GM12878 (cell line): ENCODE data around the gene PRKRA. TPM values are rescaled to one million over a fixed set of nuclear protein-coding genes. Genes with fewer than 3 reads are reported as not detected.

Experiments used
- ATAC-seq: fragments of 200-7000 bp; cut with Tn5 transposase; 3 replicates; pipeline ENCODE4 v1.9.1; 2020; ENCODE audit warnings: mild to moderate bottlenecking, moderate library complexity
- BruUV-seq: library from RNA; stranded (reverse); fragments of 400-500 nt; replicated peaks from 2 replicates; lab custom pipeline; 2021; lab: Mats Ljungman, UMichigan
- CTCF ChIA-PET: fragments of 300-600 bp; sonication (Branson Sonifier 250); formaldehyde crosslinking; extraction: SDS; loops from one replicate; lab custom pipeline; 2021; ENCODE audit warnings: inconsistent platforms; lab: Yijun Ruan, JAX
- POLR2A ChIA-PET: fragments of 350-600 bp; formaldehyde crosslinking; extraction: SDS; loops from one replicate; lab custom pipeline; 2021; ENCODE audit warnings: inconsistent platforms; lab: Charles Lee
- RAD21 ChIA-PET: fragments of 300-600 bp; sonication (Branson Sonifier 250); formaldehyde crosslinking; loops from one replicate; lab custom pipeline; 2023; ENCODE audit warnings: antibody characterized with exemption; ENCODE audit not compliant: unreplicated experiment; lab: Charles Lee
- SMC1A ChIA-PET: fragments of 300-600 bp; sonication (Branson Sonifier 250); formaldehyde crosslinking; loops from one replicate; lab custom pipeline; 2023; ENCODE audit not compliant: unreplicated experiment, uncharacterized antibody; lab: Charles Lee
- DNase-seq: peaks from one replicate; pipeline ENCODE4 v3.0.0-alpha.2; 2011; ENCODE audit warnings: low read depth, low spot score
- FAIRE-seq: peaks from 3 replicates; lab custom pipeline; 2011; peaks lifted over from hg19 to GRCh38; lab: Jason Lieb, UNC
- H2AFZ ChIP-seq: 2 replicates; pipeline ENCODE4 v1.6.0; 2011; ENCODE audit warnings: low read depth, low read length, control low read depth; ENCODE audit not compliant: control insufficient read depth
- H3K27ac ChIP-seq: 2 replicates; pipeline ENCODE4 v1.5.1; 2011; ENCODE audit warnings: control low read depth; ENCODE audit not compliant: control insufficient read depth, insufficient read depth
- H3K27me3 ChIP-seq, 2 experiments: replicated peaks in 1 of 2; 2 replicates each; pipeline versions ENCODE4 v1.6.0 to v1.6.1; 2011; ENCODE audit warnings: low read length in 1 of 2; ENCODE audit not compliant: control insufficient read depth in 2 of 2, insufficient read depth in 2 of 2
- H3K36me3 ChIP-seq, 2 experiments: 2 replicates each; pipeline ENCODE4 v1.5.1; 2011; ENCODE audit warnings: low read length in 1 of 2; ENCODE audit not compliant: control insufficient read depth in 2 of 2, insufficient read depth in 2 of 2
- H3K4me1 ChIP-seq: 2 replicates; pipeline ENCODE4 v1.6.1; 2011; ENCODE audit warnings: mild to moderate bottlenecking, low read length, moderate library complexity, mixed read lengths; ENCODE audit not compliant: control insufficient read depth, insufficient read depth
- H3K4me2 ChIP-seq: 2 replicates; pipeline ENCODE4 v1.6.0; 2011; ENCODE audit warnings: control low read depth; ENCODE audit not compliant: control insufficient read depth, insufficient read depth
- H3K4me3 ChIP-seq: fragments of 200-600 bp; sonication (generic); 2 replicates; pipeline ENCODE4 v1.5.1; 2016
- H3K79me2 ChIP-seq: 2 replicates; pipeline ENCODE4 v1.6.0; 2011; ENCODE audit warnings: low read length; ENCODE audit not compliant: control insufficient read depth, insufficient read depth
- H3K9ac ChIP-seq: 2 replicates; pipeline ENCODE4 v1.8.0; 2011; ENCODE audit warnings: low read length, control low read depth, mixed read lengths; ENCODE audit not compliant: control insufficient read depth, insufficient read depth
- H3K9me3 ChIP-seq: replicated peaks from 3 replicates; pipeline ENCODE4 v1.5.1; 2011; ENCODE audit warnings: mild to moderate bottlenecking, low read length; ENCODE audit not compliant: control insufficient read depth, insufficient read depth
- H4K20me1 ChIP-seq: 2 replicates; pipeline ENCODE4 v1.6.0; 2011; ENCODE audit not compliant: control insufficient read depth, insufficient read depth
- BACH1 ChIP-seq: fragments of 450-650 bp; IDR thresholded peaks from 2 replicates; pipeline ENCODE4 v1.6.1; 2017; ENCODE audit warnings: mild to moderate bottlenecking, borderline replicate concordance
- DPF2 ChIP-seq: fragments of 450-650 bp; IDR thresholded peaks from 2 replicates; pipeline ENCODE4 v1.6.1; 2017; ENCODE audit warnings: mild to moderate bottlenecking
- HDAC6 ChIP-seq: fragments of 200-600 bp; sonication (generic); IDR thresholded peaks from one replicate; pipeline ENCODE4 v1.8.0; 2017; ENCODE audit warnings: antibody characterized with exemption; ENCODE audit not compliant: unreplicated experiment
- IKZF1 ChIP-seq: fragments of 450-650 bp; conservative IDR thresholded peaks from 2 replicates; pipeline ENCODE4 v1.6.1; 2017; ENCODE audit warnings: antibody characterized with exemption, mild to moderate bottlenecking
- IKZF2 ChIP-seq, 2 experiments: fragments of 450-650 bp; IDR thresholded peaks; 2 replicates each; pipeline ENCODE4 v1.6.1; 2017; ENCODE audit warnings: mild to moderate bottlenecking in 2 of 2, moderate library complexity in 2 of 2
- LARP7 ChIP-seq: fragments of 450-650 bp; IDR thresholded peaks from 2 replicates; pipeline ENCODE4 v1.6.1; 2017; ENCODE audit warnings: mild to moderate bottlenecking
- MEF2B ChIP-seq: fragments of 450-650 bp; IDR thresholded peaks from 2 replicates; pipeline ENCODE4 v1.6.1; 2018; ENCODE audit warnings: mild to moderate bottlenecking, moderate library complexity; ENCODE audit not compliant: partially characterized antibody, poor library complexity, severe bottlenecking
- NFIC ChIP-seq: IDR thresholded peaks from 2 replicates; pipeline ENCODE4 v1.6.1; 2012; ENCODE audit warnings: low read depth, mild to moderate bottlenecking, inconsistent platforms, low read length, moderate library complexity
- NR2C1 ChIP-seq: fragments of 450-650 bp; IDR thresholded peaks from 2 replicates; pipeline ENCODE4 v1.6.1; 2017; ENCODE audit warnings: antibody characterized with exemption, mild to moderate bottlenecking, moderate library complexity
- PML ChIP-seq: IDR thresholded peaks from 2 replicates; pipeline ENCODE4 v1.6.1; 2012; ENCODE audit warnings: low read length, inconsistent platforms
- POLR2A ChIP-seq: IDR thresholded peaks from 2 replicates; pipeline ENCODE4 v1.6.1; 2011; ENCODE audit warnings: low read depth, mild to moderate bottlenecking, low read length
- SPI1 ChIP-seq: IDR thresholded peaks from 2 replicates; pipeline ENCODE4 v1.6.1; 2011; ENCODE audit warnings: low read depth, mild to moderate bottlenecking, low read length, moderate library complexity, borderline replicate concordance; ENCODE audit not compliant: insufficient read depth
- ZNF207 ChIP-seq: fragments of 450-650 bp; IDR thresholded peaks from 2 replicates; pipeline ENCODE4 v1.6.1; 2014; ENCODE audit warnings: antibody characterized with exemption, mild to moderate bottlenecking, borderline replicate concordance
- WGBS: methylation state at CpG from one replicate; pipeline ENCODE4 v1.1.6; 2016; ENCODE audit warnings: low lambda C conversion rate; ENCODE audit not compliant: insufficient replicate concordance, insufficient coverage; ENCODE audit errors: missing lambda C conversion rate; 5-methylcytosine and 5-hydroxymethylcytosine counted together
- in situ Hi-C: fragments of 300-500 bp; cut with MboI; formaldehyde crosslinking; loops from 9 replicates; pipeline ENCODE4 v1.14.3; 2018; ENCODE audit warnings: mixed read lengths
- intact Hi-C: fragments of 100-400 bp; cut with micrococcal nuclease; formaldehyde crosslinking; loops from one replicate; pipeline ENCODE4 v1.14.2; 2022; ENCODE audit not compliant: unreplicated experiment
- polyA plus RNA-seq, 11 experiments: library from polyadenylated mRNA; depleted of rRNA in 4 of 11; unstranded in 6 of 11; stranded (reverse) in 5 of 11; fragments of >200 nt; fragmentation: Nextera tagmentation in 4 of 11; fragmentation: Illumina TruSeq in 1 of 11; extraction: Ambion mirVana in 4 of 11; extraction: Trizol in 1 of 11; gene quantifications; 1 replicate in 1 of 11; 2 replicates in 10 of 11; pipeline versions ENCODE4 v1.2.1 to v1.2.3, GENCODE V29; 2011 to 2016; ENCODE audit warnings: inconsistent platforms in 2 of 11, missing spikeins in 2 of 11, low read depth in 1 of 11
- total RNA-seq, 4 experiments: library from RNA; depleted of rRNA in 3 of 4; stranded (reverse); fragments of >200 nt in 3 of 4; fragmentation: Illumina TruSeq in 1 of 4; extraction: Trizol in 1 of 4; gene quantifications; 2 replicates each; pipeline versions ENCODE4 v1.2.1 to v1.2.3, GENCODE V29; 2013 to 2021
- TF ChIP-seq, protein P1 (sequence below): fragments of 450-650 bp; IDR thresholded peaks from 2 replicates; pipeline ENCODE4 v1.6.1; 2017; ENCODE audit warnings: low read depth, mild to moderate bottlenecking, moderate library complexity

The PRKRA gene
- total and polyA plus RNA-seq, 10 of the 15 experiments (the other 5 are each of a cell fraction or from before 2014, with no cell fraction given), result 19.1 to 75.6 (median 51.7) TPM

GRCh38 chr2:178480227-178481181, 29.5 kb upstream of the PRKRA start, which contains the start of gene PLEKHA3 (continued):
- TF ChIP-seq BACH1 (peak; percentile 70), PML (no peak), IKZF1 (peak; percentile 88), DPF2 (peak; percentile 75; the same call in 1 of the 2 replicates), NFIC (no peak), NR2C1 (peak; percentile 90), LARP7 (peak; percentile 67), POLR2A (peak; percentile 72)

DNA sequence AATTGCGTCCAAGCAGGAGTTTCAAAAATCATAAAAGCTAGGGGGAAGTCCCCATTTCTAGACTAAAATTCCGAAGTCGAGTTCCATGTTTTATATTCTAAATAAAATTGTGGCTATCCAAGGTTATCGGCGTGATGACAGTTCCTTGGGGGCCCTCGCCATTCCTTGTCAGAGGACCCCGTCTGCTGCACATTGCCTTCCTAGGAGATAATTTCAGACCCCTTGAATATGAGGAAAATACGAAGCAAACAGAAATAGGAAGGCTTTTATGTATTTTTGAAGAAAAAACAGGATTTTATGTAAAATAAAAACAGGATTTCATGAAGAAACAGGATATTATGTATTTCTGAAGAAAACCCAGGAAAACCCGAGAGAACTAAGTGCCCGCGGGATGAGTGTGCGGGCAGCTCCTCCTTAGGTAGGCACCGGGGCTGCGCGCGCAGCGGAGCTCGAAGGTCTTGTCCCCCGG, 28.8 kb upstream of the PRKRA start:
- FAIRE-seq (no peak), DNase-seq (no peak), ATAC-seq (no peak)
- H3K9me3 ChIP-seq, result no peaks in the 10 kb centered on the region
- ChIA-PET CTCF (interaction anchor here (0.5 to 1.8 kb wide), 8 partner anchors 16 to 316 kb away, joined by 3 to 10 read pairs (median 3); no protein-coding TSS in a partner anchor), RAD21 (interaction anchor here (0.7 to 1.6 kb wide), 2 partner anchors 48 to 52 kb away, joined by 3 to 8 read pairs; no protein-coding TSS in a partner anchor), POLR2A (interaction anchor here (0.7 to 0.8 kb wide), 2 partner anchors 18 to 49 kb away, joined by 3 to 7 read pairs; no protein-coding TSS in a partner anchor), SMC1A (interaction anchor here (0.6 to 1.0 kb wide), 4 partner anchors 17 to 50 kb away, joined by 3 to 4 read pairs (median 3); no protein-coding TSS in a partner anchor)
- peak overlapping the region; percentile 79 for H2AFZ ChIP-seq
- TF ChIP-seq, protein P1, sequence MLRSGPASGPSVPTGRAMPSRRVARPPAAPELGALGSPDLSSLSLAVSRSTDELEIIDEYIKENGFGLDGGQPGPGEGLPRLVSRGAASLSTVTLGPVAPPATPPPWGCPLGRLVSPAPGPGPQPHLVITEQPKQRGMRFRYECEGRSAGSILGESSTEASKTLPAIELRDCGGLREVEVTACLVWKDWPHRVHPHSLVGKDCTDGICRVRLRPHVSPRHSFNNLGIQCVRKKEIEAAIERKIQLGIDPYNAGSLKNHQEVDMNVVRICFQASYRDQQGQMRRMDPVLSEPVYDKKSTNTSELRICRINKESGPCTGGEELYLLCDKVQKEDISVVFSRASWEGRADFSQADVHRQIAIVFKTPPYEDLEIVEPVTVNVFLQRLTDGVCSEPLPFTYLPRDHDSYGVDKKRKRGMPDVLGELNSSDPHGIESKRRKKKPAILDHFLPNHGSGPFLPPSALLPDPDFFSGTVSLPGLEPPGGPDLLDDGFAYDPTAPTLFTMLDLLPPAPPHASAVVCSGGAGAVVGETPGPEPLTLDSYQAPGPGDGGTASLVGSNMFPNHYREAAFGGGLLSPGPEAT, result peak; percentile 11; the same call in 1 of the 2 replicates
- no peak for TF ChIP-seq SPI1
- TF ChIP-seq MEF2B, result peak; percentile 26
- TF ChIP-seq ZNF207, result no peak
- TF ChIP-seq IKZF2 (IDR thresholded peaks at IDR 0.05), result peak; percentile 23 to 42; a peak in 1 of 4 replicates
- peak; percentile 6 for TF ChIP-seq HDAC6
- in situ Hi-C loops, result no loop called here
- peak overlapping the region; percentile 43 for H3K27ac ChIP-seq
- no TSS peak for BruUV-seq
- no peaks in the 10 kb centered on the region for H3K27me3 ChIP-seq
- peak overlapping the region; percentile 66; the same call in 1 of the 2 replicates for H3K9ac ChIP-seq
- 17% methylated on average over 19 of the region's 19 CpGs for WGBS
- H3K4me3 ChIP-seq, result peak overlapping the region; percentile 93
- intact Hi-C loops, result loop anchor here (1.0 to 10.0 kb wide), 4 partner anchors 43 to 435 kb away; no protein-coding TSS in a partner anchor
- H3K4me1 ChIP-seq, result peaks cover 7% of the 10 kb centered on the region; the same call in 1 of the 2 replicates
- peaks cover 43% of the 10 kb centered on the region for H3K79me2 ChIP-seq
- H4K20me1 ChIP-seq, result no peaks in the 10 kb centered on the region
- peak overlapping the region; percentile 45; the same call in 1 of the 2 replicates for H3K4me2 ChIP-seq
- H3K36me3 ChIP-seq, result no peaks in the 10 kb centered on the region
